K562 (cell line): ENCODE measurements around the gene USP12. TPM values are rescaled to one million over a fixed set of nuclear protein-coding genes. Genes with fewer than 3 reads are reported as not detected.

Source experiments
- CBFA2T2 ChIP-seq: fragments of 450-650 bp; conservative IDR thresholded peaks from 2 replicates; pipeline ENCODE4 v1.6.1; 2017; ENCODE audit warnings: mild to moderate bottlenecking
- CHD7 ChIP-seq: fragments of 200-600 bp; sonication (generic); IDR thresholded peaks from one replicate; pipeline ENCODE4 v1.6.1; 2012; ENCODE audit warnings: mild to moderate bottlenecking, low read depth, low read length, inconsistent platforms
- CTCFL ChIP-seq: IDR thresholded peaks from 2 replicates; pipeline ENCODE4 v1.6.1; 2011; ENCODE audit warnings: borderline replicate concordance, low read depth, mild to moderate bottlenecking, moderate library complexity, low read length; ENCODE audit not compliant: insufficient read depth, poor library complexity, severe bottlenecking
- KLF6 ChIP-seq: fragments of 250-450 bp; sonication (Bioruptor Pico); IDR thresholded peaks from 2 replicates; pipeline ENCODE4 v1.4.0; 2020; ENCODE audit warnings: mild to moderate bottlenecking, moderate library complexity, borderline replicate concordance
- RBM17 ChIP-seq: fragments of 200-400 bp; formaldehyde crosslinking; IDR thresholded peaks from 2 replicates; pipeline ENCODE4 v1.6.1; 2017; ENCODE audit warnings: low read depth, mild to moderate bottlenecking, low read length, borderline replicate concordance
- RUNX1 ChIP-seq: sonication (generic); IDR thresholded peaks from 2 replicates; pipeline ENCODE4 v1.6.1; 2016; ENCODE audit warnings: antibody characterized with exemption, low read depth
- SMAD2 ChIP-seq: fragments of 150-350 bp; IDR thresholded peaks from 2 replicates; pipeline ENCODE4 v1.6.1; 2014; ENCODE audit warnings: low read depth, mild to moderate bottlenecking, low read length
- YBX1 ChIP-seq: fragments of 450-650 bp; IDR thresholded peaks from 2 replicates; pipeline ENCODE4 v1.7.1; 2016; ENCODE audit warnings: mild to moderate bottlenecking
- ZBED1 ChIP-seq: IDR thresholded peaks from 2 replicates; pipeline ENCODE4 v1.6.1; 2014
- ZNF133 ChIP-seq: fragments of 250-450 bp; sonication (Bioruptor Pico); IDR thresholded peaks from 2 replicates; pipeline ENCODE4 v1.4.0; 2020; ENCODE audit warnings: mild to moderate bottlenecking
- ZNF217 ChIP-seq: sonication (generic); formaldehyde crosslinking; IDR thresholded peaks from 2 replicates; pipeline ENCODE4 v1.8.0; 2022; ENCODE audit warnings: mild to moderate bottlenecking, missing genetic modification reagents
- ZNF263 ChIP-seq: sonication (generic); formaldehyde crosslinking; IDR thresholded peaks from 2 replicates; pipeline ENCODE4 v1.8.0; 2022; ENCODE audit warnings: mild to moderate bottlenecking, missing genetic modification reagents, borderline replicate concordance
- ZNF699 ChIP-seq: fragments of 250-450 bp; sonication (Bioruptor Pico); IDR thresholded peaks from 2 replicates; pipeline ENCODE4 v1.8.0; 2021; ENCODE audit warnings: mild to moderate bottlenecking, moderate library complexity; ENCODE audit not compliant: insufficient replicate concordance
- polyA plus RNA-seq, 8 experiments: library from polyadenylated mRNA; depleted of rRNA in 4 of 8; stranded (reverse) in 5 of 8; unstranded in 3 of 8; fragments of >200 nt; fragmentation: Nextera tagmentation in 2 of 8; fragmentation: Illumina TruSeq in 1 of 8; extraction: Ambion mirVana in 2 of 8; extraction: Trizol in 1 of 8; gene quantifications; 2 replicates each; pipeline versions ENCODE4 v1.2.1 to v1.2.3, GENCODE V29; 2011 to 2014; ENCODE audit warnings: inconsistent platforms in 1 of 8, missing spikeins in 1 of 8
- total RNA-seq, 7 experiments: library from RNA; depleted of rRNA in 6 of 7; stranded (reverse); fragments of >200 nt in 6 of 7; fragmentation: Illumina TruSeq in 2 of 7; extraction: Trizol in 2 of 7; gene quantifications; 2 replicates each; pipeline versions ENCODE4 v1.2.1 to v1.2.3, GENCODE V29; 2011 to 2021; ENCODE audit warnings: low replicate concordance in 1 of 7
- TF ChIP-seq, protein P1 (sequence below): fragments of 450-650 bp; IDR thresholded peaks from one replicate; pipeline ENCODE4 v1.6.1; 2018; ENCODE audit warnings: mild to moderate bottlenecking, moderate library complexity; ENCODE audit not compliant: partially characterized antibody

The USP12 gene
- total and polyA plus RNA-seq, 9 of the 15 experiments (the other 6 are each of a cell fraction or from before 2014, with no cell fraction given): 1.8 to 20.5 (median 13.3) TPM

DNA sequence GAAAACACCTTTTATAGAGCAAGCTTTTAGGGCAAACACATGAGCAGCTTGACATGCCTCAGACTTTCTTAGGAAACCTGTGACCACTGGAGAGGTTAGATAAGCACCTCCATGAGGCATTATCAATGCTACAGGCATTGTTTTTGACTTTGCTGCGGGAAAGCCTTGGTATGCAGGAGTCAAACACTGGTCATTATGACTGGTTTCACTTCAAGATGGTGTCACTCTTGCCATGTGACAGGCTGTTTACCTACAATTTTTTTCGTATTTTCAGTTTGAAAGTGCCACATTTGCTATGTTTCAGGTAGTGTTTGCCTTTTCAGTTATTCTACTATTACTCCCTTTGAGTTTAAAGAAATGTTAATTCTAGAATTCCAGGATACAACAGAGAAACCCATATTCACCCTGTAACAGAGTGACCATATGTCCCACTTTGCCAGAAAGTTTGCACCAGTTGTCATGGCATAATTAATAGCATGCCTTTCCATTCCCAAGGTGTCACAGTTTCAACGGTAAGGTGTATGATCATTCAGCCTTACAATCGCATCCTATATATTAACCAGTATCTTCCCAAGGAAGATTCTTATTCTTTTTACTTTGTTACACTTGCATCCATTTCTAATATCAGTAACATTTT is 33.0 kb downstream of the USP12 start (continued):
- no peak for TF ChIP-seq CHD7
- TF ChIP-seq YBX1: no peak
- no peak for TF ChIP-seq ZBED1
- no peak for TF ChIP-seq RBM17
- peak; percentile 98 for TF ChIP-seq KLF6 (CRISPR knock-in tag)
- no peak for TF ChIP-seq CTCFL
- TF ChIP-seq SMAD2: no peak
- TF ChIP-seq, protein P1, sequence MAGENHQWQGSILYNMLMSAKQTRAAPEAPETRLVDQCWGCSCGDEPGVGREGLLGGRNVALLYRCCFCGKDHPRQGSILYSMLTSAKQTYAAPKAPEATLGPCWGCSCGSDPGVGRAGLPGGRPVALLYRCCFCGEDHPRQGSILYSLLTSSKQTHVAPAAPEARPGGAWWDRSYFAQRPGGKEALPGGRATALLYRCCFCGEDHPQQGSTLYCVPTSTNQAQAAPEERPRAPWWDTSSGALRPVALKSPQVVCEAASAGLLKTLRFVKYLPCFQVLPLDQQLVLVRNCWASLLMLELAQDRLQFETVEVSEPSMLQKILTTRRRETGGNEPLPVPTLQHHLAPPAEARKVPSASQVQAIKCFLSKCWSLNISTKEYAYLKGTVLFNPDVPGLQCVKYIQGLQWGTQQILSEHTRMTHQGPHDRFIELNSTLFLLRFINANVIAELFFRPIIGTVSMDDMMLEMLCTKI: no peak
- TF ChIP-seq ZNF133 (CRISPR knock-in tag): peak; percentile 93
- no peak for TF ChIP-seq ZNF217 (CRISPR knock-in tag)
- TF ChIP-seq CBFA2T2: peak; percentile 85
- no peak for TF ChIP-seq ZNF263 (CRISPR knock-in tag)
- TF ChIP-seq ZNF699 (CRISPR knock-in tag): peak; percentile 96
- TF ChIP-seq RUNX1: no peak
